CD4-positive, alpha-beta T cell (primary cell): ENCODE measurements around the gene MGA. TPM values are rescaled to one million over a fixed set of nuclear protein-coding genes. Genes with fewer than 3 reads are reported as not detected.

Experiments
- ATAC-seq: fragments of 200-7000 bp; cut with Tn5 transposase; one replicate; pipeline ENCODE4 v1.10.0; 2022; ENCODE audit warnings: mild to moderate bottlenecking; ENCODE audit not compliant: poor library complexity
- CTCF ChIA-PET: fragments of 350-600 bp; sonication (Branson Sonifier 250); formaldehyde crosslinking; loops from one replicate; lab custom pipeline; 2021; ENCODE audit warnings: antibody characterized with exemption, inconsistent platforms; lab: Charles Lee
- POLR2A ChIA-PET: fragments of 350-600 bp; sonication (Branson Sonifier 250); formaldehyde crosslinking; loops from one replicate; lab custom pipeline; 2021; ENCODE audit warnings: antibody characterized with exemption, inconsistent platforms; lab: Charles Lee
- DNase-seq, 14 experiments: peaks; one replicate each; pipeline ENCODE4 v3.0.0-alpha.2; 2013 to 2020; ENCODE audit warnings: mixed read lengths in 2 of 14
- H3K27ac ChIP-seq, 2 donors: one replicate each; pipeline versions ENCODE4 v1.5.1 to v1.7.0; 2013; ENCODE audit warnings: low read length in 2 of 2, low read depth in 1 of 2, mild to moderate bottlenecking in 1 of 2
- H3K27me3 ChIP-seq, 2 experiments: 1 replicate in 1 of 2; 2 replicates in 1 of 2; pipeline versions ENCODE4 v1.6.1 to v1.7.0; 2013; ENCODE audit warnings: low read length in 2 of 2, control low read depth in 1 of 2, mild to moderate bottlenecking in 1 of 2, moderate library complexity in 1 of 2; ENCODE audit not compliant: insufficient read depth in 2 of 2, control insufficient read depth in 1 of 2
- H3K36me3 ChIP-seq: one replicate; pipeline ENCODE4 v1.6.1; 2013; ENCODE audit warnings: low read length, control low read depth; ENCODE audit not compliant: insufficient read depth
- H3K4me1 ChIP-seq: one replicate; pipeline ENCODE4 v1.6.1; 2013; ENCODE audit warnings: low read length, control low read depth; ENCODE audit not compliant: insufficient read depth
- H3K4me3 ChIP-seq: one replicate; pipeline ENCODE4 v1.5.1; 2013; ENCODE audit warnings: mild to moderate bottlenecking, low read length, moderate library complexity
- H3K9me3 ChIP-seq, 2 experiments: 1 replicate in 1 of 2; 2 replicates in 1 of 2; pipeline versions ENCODE4 v1.6.1 to v1.7.0; 2013; ENCODE audit warnings: low read length in 2 of 2, mild to moderate bottlenecking in 2 of 2, control low read depth in 1 of 2, moderate library complexity in 1 of 2; ENCODE audit not compliant: control insufficient read depth in 1 of 2, insufficient read depth in 1 of 2
- H3K27ac Mint-ChIP-seq: one replicate; pipeline ENCODE4 v1.8.0; 2020; ENCODE audit warnings: mixed read lengths
- H3K27me3 Mint-ChIP-seq: one replicate; pipeline ENCODE4 v1.8.0; 2021; ENCODE audit warnings: mixed read lengths
- H3K36me3 Mint-ChIP-seq: one replicate; pipeline ENCODE4 v1.8.0; 2021; ENCODE audit warnings: low read depth, mixed read lengths
- H3K4me1 Mint-ChIP-seq: one replicate; pipeline ENCODE4 v1.8.0; 2021; ENCODE audit warnings: low read depth, mixed read lengths
- H3K4me3 Mint-ChIP-seq: one replicate; pipeline ENCODE4 v1.8.0; 2020; ENCODE audit warnings: mild to moderate bottlenecking, mixed read lengths
- H3K9me3 Mint-ChIP-seq: one replicate; pipeline ENCODE4 v1.8.0; 2020; ENCODE audit warnings: mixed read lengths
- intact Hi-C, 2 experiments: fragments of 100-400 bp; cut with DNase I in 1 of 2; cut with micrococcal nuclease in 1 of 2; formaldehyde crosslinking; loops; one replicate each; pipeline versions ENCODE4 v1.15.1 to v1.9.0; 2023 to 2025; cut with DNase I, micrococcal nuclease
- total RNA-seq, 174 experiments: library from RNA in 2 of 174; stranded (reverse) in 2 of 174; gene quantifications; one replicate each; pipeline ENCODE4 v1.2.3 and lab custom pipeline; 2021 to 2026
- TF ChIP-seq, protein P1 (sequence below): fragments of 200-600 bp; IDR thresholded peaks from one replicate; pipeline ENCODE4 v1.8.0; 2022; ENCODE audit warnings: antibody characterized with exemption, mild to moderate bottlenecking

MGA gene
- total RNA-seq, 2 experiments from 2014 or later, result 31.0 to 33.9 TPM

- Mint-ChIP-seq H3K27me3 (no peaks in the 10 kb centered on the region), H3K4me1 (peaks cover 76% of the 10 kb centered on the region), H3K36me3 (peaks cover 12% of the 10 kb centered on the region), H3K4me3 (no peak overlapping the region), H3K9me3 (no peaks in the 10 kb centered on the region), H3K27ac (peak overlapping the region; percentile 75)
- CTCF ChIA-PET, result interaction anchor here (0.6 to 1.7 kb wide), 5 partner anchors 10 to 29 kb away, joined by 3 to 6 read pairs (median 3); no protein-coding TSS in a partner anchor
- ATAC-seq, result no peak
- Histone ChIP-seq H3K4me1 (peaks cover 11% of the 10 kb centered on the region), H3K27ac (no peak overlapping the region), H3K9me3 (no peaks in the 10 kb centered on the region), H3K4me3 (no peak overlapping the region), H3K36me3 (peaks cover 2% of the 10 kb centered on the region), H3K27me3 (no peaks in the 10 kb centered on the region)
- intact Hi-C loops, result loop anchor here in 1 of 2 experiments (10.0 kb wide), 1 partner anchor 86 kb away; no protein-coding TSS in a partner anchor
- DNase-seq, result no peak
- TF ChIP-seq, protein P1, sequence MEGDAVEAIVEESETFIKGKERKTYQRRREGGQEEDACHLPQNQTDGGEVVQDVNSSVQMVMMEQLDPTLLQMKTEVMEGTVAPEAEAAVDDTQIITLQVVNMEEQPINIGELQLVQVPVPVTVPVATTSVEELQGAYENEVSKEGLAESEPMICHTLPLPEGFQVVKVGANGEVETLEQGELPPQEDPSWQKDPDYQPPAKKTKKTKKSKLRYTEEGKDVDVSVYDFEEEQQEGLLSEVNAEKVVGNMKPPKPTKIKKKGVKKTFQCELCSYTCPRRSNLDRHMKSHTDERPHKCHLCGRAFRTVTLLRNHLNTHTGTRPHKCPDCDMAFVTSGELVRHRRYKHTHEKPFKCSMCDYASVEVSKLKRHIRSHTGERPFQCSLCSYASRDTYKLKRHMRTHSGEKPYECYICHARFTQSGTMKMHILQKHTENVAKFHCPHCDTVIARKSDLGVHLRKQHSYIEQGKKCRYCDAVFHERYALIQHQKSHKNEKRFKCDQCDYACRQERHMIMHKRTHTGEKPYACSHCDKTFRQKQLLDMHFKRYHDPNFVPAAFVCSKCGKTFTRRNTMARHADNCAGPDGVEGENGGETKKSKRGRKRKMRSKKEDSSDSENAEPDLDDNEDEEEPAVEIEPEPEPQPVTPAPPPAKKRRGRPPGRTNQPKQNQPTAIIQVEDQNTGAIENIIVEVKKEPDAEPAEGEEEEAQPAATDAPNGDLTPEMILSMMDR, result no peak
- POLR2A ChIA-PET, result no interaction called here
These were observed 30.4 kb downstream of the MGA start for GRCh38 chr15:41690636-41691035.

DNA sequence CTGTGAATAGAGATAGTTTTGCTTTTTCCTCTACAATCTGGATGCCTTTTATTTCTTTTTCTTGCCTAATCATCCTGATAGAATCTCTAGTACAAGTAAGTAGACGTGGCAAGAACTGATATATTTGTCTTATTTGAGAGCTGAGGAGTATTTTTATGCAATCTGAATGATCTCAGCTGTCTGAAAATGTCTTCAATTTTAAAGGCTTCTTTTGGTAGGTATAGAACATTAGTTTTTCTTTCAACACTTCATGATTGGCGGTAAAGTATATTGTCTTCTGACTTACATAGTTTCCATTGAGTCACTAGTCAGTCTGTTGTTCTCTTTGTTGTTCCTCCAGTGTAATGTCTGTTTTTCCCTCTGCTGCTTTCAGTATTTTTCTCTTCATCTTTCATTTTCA is 31.3 kb downstream of the MGA start:
- peaks cover 4% of the 10 kb centered on the region for H3K36me3 ChIP-seq
- Mint-ChIP-seq H3K4me3 (peak overlapping the region; percentile 15), H3K4me1 (peaks cover 78% of the 10 kb centered on the region), H3K36me3 (peaks cover 19% of the 10 kb centered on the region), H3K27me3 (no peaks in the 10 kb centered on the region), H3K9me3 (no peaks in the 10 kb centered on the region), H3K27ac (peak overlapping the region; percentile 75)
- H3K27ac ChIP-seq, result no peak overlapping the region
- peaks cover 14% of the 10 kb centered on the region for H3K4me1 ChIP-seq
- CTCF ChIA-PET, result interaction anchor here (0.8 kb wide), 1 partner anchor 27 kb away, joined by 3 read pairs; no protein-coding TSS in a partner anchor
- no peak overlapping the region for H3K4me3 ChIP-seq
- peak; percentile 37 for ATAC-seq
- POLR2A ChIA-PET, result no interaction called here
- intact Hi-C loops, result loop anchor here in 1 of 2 experiments (10.0 kb wide), 1 partner anchor 87 kb away; no protein-coding TSS in a partner anchor
- TF ChIP-seq, protein P1, result no peak
- DNase-seq, result no peak
- H3K9me3 ChIP-seq, result no peaks in the 10 kb centered on the region
- H3K27me3 ChIP-seq, result no peaks in the 10 kb centered on the region

GRCh38 chr15:41692049-41692448 is 31.8 kb downstream of the MGA start:
- TF ChIP-seq, protein P1, result no peak
- ATAC-seq, result no peak
- Mint-ChIP-seq H3K27me3 (no peaks in the 10 kb centered on the region), H3K9me3 (no peaks in the 10 kb centered on the region), H3K27ac (peak overlapping the region; percentile 75), H3K4me1 (peaks cover 78% of the 10 kb centered on the region), H3K36me3 (peaks cover 19% of the 10 kb centered on the region), H3K4me3 (peak overlapping the region; percentile 15)
- no peaks in the 10 kb centered on the region for H3K9me3 ChIP-seq
- no peaks in the 10 kb centered on the region for H3K27me3 ChIP-seq
- CTCF ChIA-PET, result interaction anchor here (0.8 kb wide), 1 partner anchor 27 kb away, joined by 3 read pairs; no protein-coding TSS in a partner anchor
- intact Hi-C loops, result loop anchor here in 1 of 2 experiments (10.0 kb wide), 1 partner anchor 87 kb away; no protein-coding TSS in a partner anchor
- no peak overlapping the region for H3K4me3 ChIP-seq
- POLR2A ChIA-PET, result interaction anchor here (0.9 kb wide), 1 partner anchor 32 kb away, joined by 3 read pairs; the partner anchor contains the start of gene MGA
- H3K4me1 ChIP-seq, result peaks cover 14% of the 10 kb centered on the region
- H3K27ac ChIP-seq, result no peak overlapping the region
- peaks cover 9% of the 10 kb centered on the region for H3K36me3 ChIP-seq
- no peak for DNase-seq
